Measurements from ENCODE around the gene MYL7. TPM values are rescaled to one million over a fixed set of nuclear protein-coding genes. Genes with fewer than 3 reads are reported as not detected.

MYL7 gene
- total and polyA plus RNA-seq, 2 experiments from 2014 or later, result 4.8 TPM; not detected in 1

GRCh38 chr7:44148961-44149536 lies 7.9 kb upstream of the MYL7 start:
- no peaks in the 10 kb centered on the region for H3K36me3 ChIP-seq (ENCODE audit: insufficient read depth)

More at GRCh38 chr7:44148961-44149536, 7.9 kb upstream of the MYL7 start:
- H3K4me3 ChIP-seq, result no peak overlapping the region
- Mint-ChIP-seq H3K36me3 (ENCODE audit: low read depth) (no peaks in the 10 kb centered on the region), H3K27ac (no peak overlapping the region), H3K4me3 (no peak overlapping the region), H3K4me1 (peaks cover 21% of the 10 kb centered on the region), H3K27me3 (ENCODE audit: insufficient read depth, low read depth, poor library complexity) (peaks cover 33% of the 10 kb centered on the region), H3K9me3 (no peaks in the 10 kb centered on the region)
- no peaks in the 10 kb centered on the region for H3K79me2 ChIP-seq (replicated peaks; ENCODE audit: insufficient read depth)
- H2AFZ ChIP-seq, result no peak overlapping the region
- no peak for ATAC-seq
- no peaks in the 10 kb centered on the region for H4K20me1 ChIP-seq (replicated peaks; ENCODE audit: insufficient read depth)
- H3K27ac ChIP-seq (ENCODE audit: low read depth), result no peak overlapping the region
- H3K4me2 ChIP-seq, result no peak overlapping the region
- no peak for DNase-seq (ENCODE audit: low spot score)
- H3K9me2 ChIP-seq (ENCODE audit: insufficient read depth), result no peaks in the 10 kb centered on the region
- H3K27me3 ChIP-seq (ENCODE audit: insufficient read depth), result peaks cover 27% of the 10 kb centered on the region
- no peaks in the 10 kb centered on the region for H3F3A ChIP-seq (replicated peaks; ENCODE audit: low read depth)
- peaks cover 8% of the 10 kb centered on the region for H3K4me1 ChIP-seq (ENCODE audit: insufficient read depth)
- no peak for TF ChIP-seq ZNF331 (CRISPR knock-in tag; IDR thresholded peaks at IDR 0.05; ENCODE audit: low read depth)
- TF ChIP-seq ZNF462 (CRISPR knock-in tag; IDR thresholded peaks at IDR 0.05), result no peak
- TF ChIP-seq JUNB (IDR thresholded peaks at IDR 0.05; ENCODE audit: unreplicated experiment), result no peak
- TF ChIP-seq POLR2AphosphoS5 (IDR thresholded peaks at IDR 0.05; ENCODE audit: low read depth), result no peak
